GM18907 (cell line): ENCODE results near the gene ATAD1.
"Not testable (repeated sequence)": the region's sequence is repeated elsewhere in the genome, so short reads cannot be mapped to it uniquely, and the experiment has no call there.

Experiments
- ATAC-seq: cut with Tn5 transposase; IDR thresholded peaks from one replicate; pipeline ENCODE4 v1.9.1; 2021; ENCODE audit warnings: mild to moderate bottlenecking, moderate library complexity; ENCODE audit not compliant: unreplicated experiment

Gene ATAD1

GRCh38 chr10:87760195-87760905 is 57.7 kb downstream of the ATAD1 start:
- ATAC-seq: no peak

- no peak for ATAC-seq
Measured at GRCh38 chr10:87759551-87759950, 58.5 kb downstream of the ATAD1 start.

DNA sequence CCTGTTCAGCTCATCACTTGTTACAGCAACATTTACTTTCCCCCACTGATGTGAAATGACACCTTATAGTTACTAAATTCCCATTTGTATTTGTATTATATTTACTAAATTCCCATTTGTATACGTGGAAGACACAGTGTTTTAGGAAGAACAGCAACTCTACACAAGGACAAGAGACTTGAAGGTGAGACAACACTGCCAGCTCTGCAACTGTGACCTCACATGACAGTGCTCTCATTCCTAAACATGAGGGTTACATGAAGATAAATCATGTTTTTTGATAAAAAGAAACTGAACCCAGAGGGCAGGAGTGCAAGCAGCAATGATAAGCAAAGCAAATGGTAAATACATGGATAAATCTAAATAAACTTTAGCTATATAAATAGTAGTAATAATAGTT is 60.3 kb downstream of the ATAD1 start:
- no peak for ATAC-seq

DNA sequence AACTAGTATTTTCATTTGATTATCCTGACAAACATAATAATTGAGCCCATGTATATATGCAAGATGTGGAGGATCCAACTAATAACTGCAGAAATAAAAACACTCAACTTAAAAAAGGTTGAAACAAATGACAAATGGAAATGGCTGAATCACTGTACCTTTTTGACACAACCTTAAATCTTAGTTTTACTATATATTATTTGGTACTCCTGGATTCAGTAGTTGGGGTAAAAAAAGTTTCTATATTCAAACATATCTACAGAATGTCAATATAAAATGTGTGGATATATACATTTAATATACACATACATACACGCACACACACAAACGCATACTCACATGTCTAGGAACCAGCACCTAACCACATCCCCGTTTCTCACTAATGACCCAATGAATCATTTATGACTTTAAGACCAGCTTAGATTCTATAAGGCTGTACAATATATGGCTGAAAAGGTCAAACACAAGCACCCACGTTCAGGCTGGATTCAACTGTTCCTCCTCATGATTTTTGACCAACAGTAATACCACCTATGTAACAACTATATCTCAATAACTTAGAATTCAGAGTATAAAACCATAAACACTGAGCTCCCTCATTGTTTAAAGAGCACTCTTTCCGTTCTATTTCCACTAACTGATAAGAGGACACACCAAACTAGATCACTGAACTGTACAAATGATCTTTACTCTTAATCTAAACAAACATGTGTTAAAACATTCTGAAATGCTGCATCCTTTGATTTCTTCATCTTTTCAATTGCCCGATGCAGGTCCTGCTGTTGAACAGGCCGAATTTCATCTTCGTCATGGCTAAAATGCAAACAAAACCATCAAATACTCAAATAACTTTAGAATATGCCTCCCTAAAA is 63.8 kb downstream of the ATAD1 start:
- no peak for ATAC-seq

DNA sequence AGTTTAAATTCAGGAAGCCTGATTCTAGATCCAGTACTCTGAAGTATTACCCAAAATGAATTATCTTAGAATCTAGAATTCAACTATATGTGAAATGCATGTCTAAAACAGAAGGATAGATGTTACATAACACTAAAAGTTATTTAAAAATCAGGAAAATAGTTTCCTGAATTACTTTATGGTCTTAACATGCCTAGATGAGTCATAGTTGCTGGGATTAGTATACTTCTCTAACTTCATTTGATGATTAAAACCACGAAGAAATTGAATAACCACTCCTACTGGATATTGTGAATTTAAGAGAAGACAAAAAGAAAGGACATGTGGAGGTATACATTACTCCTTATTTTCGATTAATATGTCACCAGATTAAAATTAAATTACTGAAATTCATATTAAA is 65.5 kb downstream of the ATAD1 start:
- ATAC-seq: no peak

DNA sequence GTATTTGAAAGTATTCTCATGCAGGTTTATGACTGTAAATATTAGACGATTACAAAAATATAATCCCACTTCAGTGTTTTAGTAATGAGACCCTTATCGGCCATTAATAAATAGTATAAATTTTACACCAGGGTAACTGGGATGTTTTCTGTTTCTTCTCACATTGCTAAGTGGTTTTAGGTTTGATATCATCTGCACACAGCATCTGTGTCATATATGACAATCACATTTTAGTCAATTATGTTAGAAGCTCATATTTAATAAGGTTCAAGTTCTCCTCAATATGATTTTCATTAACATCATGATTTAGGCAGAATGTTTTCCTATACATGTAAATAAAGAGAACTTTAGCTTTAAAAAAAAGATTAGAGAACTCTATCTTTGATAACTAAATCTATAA is 66.8 kb downstream of the ATAD1 start:
- ATAC-seq: no peak

DNA sequence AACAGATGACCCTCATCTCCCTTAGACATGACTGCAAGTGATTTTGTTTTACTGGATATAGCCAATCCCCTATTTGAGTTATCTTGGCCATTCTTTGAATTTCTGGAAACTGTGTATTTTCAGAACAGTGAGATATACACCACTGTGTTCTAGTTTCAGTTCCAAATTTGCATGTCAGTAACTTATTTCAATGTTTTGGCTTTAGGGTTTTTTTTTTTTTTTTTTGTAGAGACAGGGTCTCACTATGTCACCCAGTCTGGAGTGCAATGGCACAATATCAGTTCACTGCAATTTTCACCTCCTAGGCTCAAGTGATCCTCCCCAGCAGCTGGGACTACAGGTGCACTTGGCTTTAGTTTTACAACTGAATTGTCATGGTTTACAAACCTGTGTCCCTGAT is 67.2 kb downstream of the ATAD1 start:
- ATAC-seq: peak; percentile 68

GRCh38 chr10:87750001-87750671 is 67.9 kb downstream of the ATAD1 start:
- no peak for ATAC-seq

GRCh38 chr10:87748244-87748643 is 69.8 kb downstream of the ATAD1 start:
- not testable (repeated sequence) for ATAC-seq

DNA sequence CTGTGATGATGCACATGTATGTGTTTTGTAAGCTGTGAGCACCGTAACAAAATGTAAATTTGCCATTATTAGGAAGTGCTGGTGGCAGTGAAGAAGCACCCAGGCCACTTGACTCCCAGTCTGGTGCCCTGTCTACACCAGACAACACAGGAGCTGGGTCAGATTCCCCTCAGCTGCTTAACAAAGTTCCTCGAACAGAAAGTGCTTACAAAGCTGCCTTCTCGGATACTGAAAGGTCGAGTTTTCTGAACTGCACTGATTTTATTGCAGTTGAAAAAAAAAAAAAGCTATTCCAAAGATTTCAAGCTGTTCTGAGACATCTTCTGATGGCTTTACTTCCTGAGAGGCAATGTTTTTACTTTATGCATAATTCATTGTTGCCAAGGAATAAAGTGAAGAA is 71.1 kb downstream of the ATAD1 start:
- ATAC-seq: no peak

- no peak for ATAC-seq
Measured at GRCh38 chr10:87744606-87745005, 73.4 kb downstream of the ATAD1 start.

- ATAC-seq: not testable (repeated sequence)
Measured at GRCh38 chr10:87742992-87743610, 74.9 kb downstream of the ATAD1 start.

DNA sequence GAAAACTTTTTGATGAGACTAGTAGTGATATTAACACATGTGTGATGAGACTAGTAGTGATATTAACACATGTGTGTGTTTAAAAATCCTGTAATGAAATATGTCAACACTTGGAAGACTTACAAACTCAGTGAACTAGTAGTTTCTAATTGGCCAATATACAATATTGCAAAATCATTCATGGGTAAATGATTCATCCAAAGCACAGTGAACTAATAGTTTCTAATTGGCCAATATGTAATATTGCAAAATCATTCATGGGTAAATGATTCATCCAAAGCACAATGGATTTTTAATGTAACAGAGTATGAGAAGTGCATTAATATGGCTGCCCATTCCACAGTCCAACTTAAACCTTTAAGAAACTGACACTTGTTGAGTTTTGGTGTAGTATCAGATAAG is 77.8 kb downstream of the ATAD1 start:
- ATAC-seq: no peak

DNA sequence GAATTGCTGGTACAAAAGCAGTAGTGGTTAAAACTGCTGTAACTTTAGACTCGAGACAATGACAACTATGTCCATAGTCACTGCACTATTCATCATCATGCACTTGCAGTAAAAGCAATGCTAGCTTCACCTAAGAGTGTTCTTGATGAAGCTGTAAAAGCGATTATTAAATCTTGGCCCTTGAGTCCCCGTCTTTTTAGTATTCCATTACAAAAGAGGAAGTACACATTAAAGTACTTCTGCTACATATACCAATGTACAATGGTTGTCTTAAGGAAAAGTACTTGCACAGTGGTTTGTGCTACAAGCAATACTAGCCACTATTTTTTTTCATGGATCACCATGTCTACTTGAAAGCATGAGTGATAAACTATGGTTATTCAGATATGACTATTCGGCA is 78.3 kb downstream of the ATAD1 start:
- no peak for ATAC-seq

GRCh38 chr10:87738253-87738652 is 79.8 kb downstream of the ATAD1 start:
- ATAC-seq: not testable (repeated sequence)

DNA sequence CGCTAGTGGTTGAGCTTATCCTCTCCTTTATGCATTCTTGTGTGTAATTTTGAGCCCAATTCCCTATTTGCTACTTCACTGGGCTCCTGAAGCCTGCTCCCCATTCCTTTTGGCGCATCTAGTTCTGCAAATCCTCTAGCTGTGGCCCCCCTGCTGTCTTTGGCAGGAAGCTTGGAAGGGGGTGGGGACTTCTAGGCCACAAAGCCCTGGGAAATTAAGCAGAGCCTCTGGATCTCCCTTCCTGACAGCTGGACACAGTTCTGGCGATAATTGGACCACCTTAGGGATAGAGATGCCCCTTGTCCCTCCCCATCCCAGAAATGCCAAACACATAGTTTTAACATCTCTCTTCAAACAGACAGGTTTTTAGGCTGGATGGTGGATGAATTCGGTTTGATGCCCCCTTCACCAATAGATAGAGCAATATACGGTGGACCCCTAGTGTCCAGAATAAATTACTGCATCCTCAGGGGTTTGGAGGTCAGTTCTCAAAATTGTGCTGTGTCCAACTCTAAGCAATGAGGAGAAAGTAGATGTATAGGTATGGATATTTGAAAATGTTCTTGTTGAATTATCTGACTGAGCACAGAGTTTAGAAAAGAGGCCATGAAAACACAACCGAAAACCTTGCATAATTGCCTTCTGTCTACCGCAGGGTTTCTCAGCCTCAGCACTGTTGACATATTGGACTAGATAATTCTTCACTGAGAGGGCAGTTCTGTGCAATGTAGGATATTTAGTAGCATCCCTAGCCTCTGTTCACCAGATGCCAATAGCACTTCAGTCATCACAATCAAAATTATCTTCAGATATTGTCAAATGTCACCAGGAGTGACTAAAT is 82.8 kb downstream of the ATAD1 start:
- ATAC-seq: peak; percentile 56

- ATAC-seq: no peak
Measured at GRCh38 chr10:87733081-87733480, 84.9 kb downstream of the ATAD1 start.

DNA sequence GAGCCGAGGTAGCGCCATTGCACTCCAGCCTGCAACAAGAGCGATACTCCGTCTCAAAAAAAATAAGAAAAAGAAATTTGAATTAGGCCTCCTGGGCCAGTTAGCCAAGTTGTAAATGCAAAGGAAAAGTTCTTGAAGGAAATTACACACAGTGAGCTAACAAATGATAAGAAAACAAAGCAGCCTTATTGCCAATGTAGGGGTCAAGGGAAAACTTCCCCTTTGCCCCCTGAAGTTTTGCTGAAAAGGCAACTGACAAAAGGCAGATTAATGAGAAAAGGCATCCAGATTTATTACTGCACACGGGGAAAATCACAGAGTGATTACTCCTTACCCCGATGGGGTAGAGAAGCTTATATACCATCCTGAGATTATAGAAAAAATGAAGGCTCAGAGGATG is 88.1 kb downstream of the ATAD1 start:
- ATAC-seq: no peak

DNA sequence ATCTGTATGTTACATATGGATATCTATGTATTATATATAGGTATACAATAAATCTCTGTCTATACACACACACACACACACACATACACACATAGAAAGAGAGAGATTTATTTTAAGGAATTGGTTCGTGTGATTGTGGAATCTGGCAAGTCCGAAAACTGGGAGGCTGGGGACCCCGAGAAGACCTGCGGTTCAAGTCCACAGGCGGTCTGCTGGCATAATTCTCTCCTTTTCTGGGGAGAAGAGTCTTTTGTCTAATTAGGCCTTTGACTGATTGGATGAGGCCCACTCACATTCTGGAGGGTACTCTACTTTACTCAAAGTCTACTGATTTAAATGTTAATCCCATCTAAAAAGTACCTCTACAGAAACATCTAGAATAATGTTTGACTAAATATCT is 93.2 kb downstream of the ATAD1 start:
- ATAC-seq: no peak

DNA sequence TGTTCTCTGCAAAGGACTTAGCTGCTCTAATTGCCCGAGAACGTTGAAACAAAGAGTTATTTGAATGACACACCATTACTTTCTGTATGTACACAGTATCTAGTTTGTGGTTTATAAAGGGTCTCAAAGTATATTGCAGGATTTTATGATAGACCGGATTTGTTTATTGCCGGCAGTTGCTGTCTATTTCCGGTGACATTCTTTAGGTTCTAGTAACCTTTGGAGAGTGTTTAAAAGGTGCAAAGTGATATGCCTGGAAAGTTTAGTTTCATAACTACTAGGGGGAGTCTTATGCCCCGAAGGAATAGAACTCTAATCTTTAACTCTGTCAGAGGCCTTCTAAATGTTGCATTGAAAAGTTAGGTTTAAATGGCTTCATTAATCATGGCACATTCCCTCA is 94.5 kb downstream of the ATAD1 start:
- ATAC-seq: no peak
